Measurements from ENCODE around the gene OTOGL.
"Not testable (repeated sequence)": the region's sequence is repeated elsewhere in the genome, so short reads cannot be mapped to it uniquely, and the experiment has no call there.

The OTOGL gene

DNA sequence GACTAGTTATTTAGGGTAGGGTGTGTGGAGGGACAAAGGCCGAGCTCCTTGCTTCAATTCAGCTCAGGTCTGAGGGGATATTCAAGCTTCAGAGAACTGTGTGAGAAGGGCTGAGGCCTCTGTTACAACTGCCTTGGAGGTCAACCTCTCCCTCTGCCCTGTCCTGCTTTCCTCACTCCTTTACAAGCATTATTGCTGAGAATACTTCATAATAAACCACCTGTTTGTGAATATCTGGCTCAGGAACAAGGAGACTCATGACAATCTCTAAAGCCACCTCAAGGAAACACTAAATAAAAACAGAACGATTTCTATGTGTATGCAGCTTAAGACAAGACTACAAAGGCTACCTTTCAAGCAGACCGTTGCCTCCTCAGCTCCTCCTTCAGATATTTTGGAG, 21.7 kb downstream of the OTOGL start:
- DNase-seq (ENCODE audit: low read depth) = no peak

DNA sequence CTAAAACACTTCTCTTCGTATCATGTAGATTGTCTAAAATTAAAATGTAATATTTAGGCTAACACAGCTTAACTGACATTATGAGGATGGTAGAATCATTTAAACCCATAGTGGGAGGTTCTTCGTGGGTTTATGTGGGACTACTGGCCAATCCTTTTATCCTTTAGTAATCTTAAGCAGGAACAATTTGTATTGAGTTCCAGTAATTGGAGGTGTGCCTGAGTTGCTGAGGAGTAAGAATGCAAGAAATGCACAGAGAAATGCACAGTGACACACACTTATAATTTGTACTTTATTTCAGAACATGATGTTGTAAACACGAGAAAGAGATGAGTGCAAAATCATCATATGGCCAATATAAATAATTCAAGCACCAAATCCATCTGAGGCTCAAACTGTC, 22.3 kb downstream of the OTOGL start:
- DNase-seq (ENCODE audit: low read depth) = peak; percentile 18

DNA sequence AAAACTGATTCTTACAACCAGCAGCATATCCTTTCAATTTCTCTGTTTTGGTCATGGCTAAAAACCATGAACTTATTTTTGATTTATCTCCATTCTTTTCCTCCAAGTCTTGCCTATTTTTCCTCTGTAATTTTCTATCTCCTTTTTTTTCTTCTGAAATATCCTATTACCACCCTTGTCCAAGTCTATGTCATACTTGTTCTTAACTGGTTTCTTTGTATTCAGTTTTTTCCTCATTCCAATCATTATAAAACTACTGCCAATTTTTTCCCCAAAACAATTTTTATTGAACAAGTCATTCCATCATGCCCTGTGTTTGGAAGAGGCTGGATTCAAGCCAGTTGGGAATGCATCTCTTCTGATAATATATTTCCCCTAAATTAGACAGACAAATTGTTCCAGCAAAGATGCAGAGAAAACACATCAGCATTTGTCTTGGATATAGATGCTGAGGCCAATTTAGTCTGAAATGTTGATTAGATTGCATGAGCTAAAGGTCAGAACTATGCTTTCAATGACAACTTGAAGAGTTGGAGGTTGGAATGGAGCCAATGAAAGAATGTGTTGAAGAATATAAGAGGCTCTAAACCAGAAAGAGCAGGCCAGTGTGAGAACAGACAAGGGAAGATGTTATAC, 30.7 kb downstream of the OTOGL start:
- peak; percentile 63 for DNase-seq (ENCODE audit: low read depth)

DNA sequence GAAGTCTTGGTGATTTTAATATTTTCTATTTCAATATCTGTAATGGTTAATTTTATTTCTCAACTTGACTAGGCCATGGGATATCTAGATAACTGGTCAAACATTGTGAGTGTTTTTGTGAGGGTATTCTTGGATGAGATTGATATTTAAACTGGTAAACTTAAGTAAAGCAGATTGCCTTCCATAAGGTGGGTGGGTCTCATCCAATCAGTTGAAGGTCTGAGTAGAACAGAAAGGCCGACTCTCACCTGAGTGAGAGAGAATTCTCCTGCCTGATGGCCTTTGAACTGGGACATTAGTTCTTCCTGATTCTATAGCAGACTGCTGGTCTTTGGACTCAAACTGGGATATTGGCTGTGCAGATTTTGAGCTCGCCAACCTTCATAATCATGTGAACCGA, 36.3 kb downstream of the OTOGL start:
- no peak for DNase-seq (ENCODE audit: low read depth)

DNA sequence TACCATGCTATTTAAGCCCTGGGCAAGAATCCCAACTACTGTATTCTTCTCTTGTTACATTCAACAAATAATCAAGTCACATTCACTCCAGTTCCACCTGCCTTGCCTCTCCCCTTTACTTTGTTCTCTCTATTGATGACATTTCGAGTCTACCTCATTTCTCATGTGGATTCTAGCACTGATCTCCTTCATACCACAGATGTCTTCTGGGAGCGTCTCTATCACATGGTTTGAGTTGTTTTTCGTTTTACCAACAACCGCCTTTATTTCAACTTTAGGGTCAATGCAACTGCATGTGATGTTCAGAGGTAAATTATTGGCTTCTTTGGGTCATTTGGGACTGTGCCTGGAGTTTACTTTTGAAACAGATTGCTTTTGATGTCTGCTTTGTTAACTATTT, 40.7 kb downstream of the OTOGL start:
- no peak for DNase-seq (ENCODE audit: low read depth)

DNA sequence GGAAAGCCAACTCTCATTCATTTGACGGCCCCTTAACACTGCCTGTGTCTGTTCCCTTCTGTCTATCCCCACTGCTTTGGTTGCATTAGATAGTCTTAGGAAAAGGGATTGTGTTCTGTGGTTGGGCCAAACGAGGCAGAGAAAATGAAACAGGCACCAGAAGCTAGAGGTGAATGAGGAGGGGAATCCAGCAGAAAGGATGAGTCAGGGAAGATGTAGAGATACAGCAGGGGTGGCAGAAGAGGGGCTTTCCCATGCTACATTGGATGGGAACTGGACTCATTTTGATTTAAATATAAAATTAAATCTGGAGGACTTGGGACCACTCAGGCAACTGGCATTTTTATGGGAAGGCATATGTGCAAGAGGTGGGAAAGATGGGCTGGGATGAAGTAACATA, 43.3 kb downstream of the OTOGL start:
- DNase-seq (ENCODE audit: low read depth) = peak; percentile 17

DNA sequence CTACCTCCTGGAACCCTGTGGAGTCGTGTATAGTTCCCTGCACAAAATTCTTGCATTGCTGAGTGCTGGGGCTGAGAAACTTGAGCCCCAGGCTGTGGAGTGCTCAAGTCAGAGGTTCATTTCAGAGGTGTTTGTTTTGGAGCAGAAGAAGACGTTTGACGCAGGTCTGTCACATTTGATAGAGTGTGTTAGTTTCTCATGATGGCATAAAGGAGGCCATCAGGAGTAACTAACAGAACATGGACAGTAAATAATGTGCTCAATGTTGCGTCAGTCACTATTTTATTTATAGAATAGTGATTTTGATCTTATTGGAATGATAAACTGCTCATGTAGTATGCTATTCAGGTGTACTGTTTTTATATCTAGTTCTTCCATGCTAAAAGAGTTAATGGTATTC, 44.2 kb downstream of the OTOGL start:
- no peak for DNase-seq (ENCODE audit: low read depth)

DNA sequence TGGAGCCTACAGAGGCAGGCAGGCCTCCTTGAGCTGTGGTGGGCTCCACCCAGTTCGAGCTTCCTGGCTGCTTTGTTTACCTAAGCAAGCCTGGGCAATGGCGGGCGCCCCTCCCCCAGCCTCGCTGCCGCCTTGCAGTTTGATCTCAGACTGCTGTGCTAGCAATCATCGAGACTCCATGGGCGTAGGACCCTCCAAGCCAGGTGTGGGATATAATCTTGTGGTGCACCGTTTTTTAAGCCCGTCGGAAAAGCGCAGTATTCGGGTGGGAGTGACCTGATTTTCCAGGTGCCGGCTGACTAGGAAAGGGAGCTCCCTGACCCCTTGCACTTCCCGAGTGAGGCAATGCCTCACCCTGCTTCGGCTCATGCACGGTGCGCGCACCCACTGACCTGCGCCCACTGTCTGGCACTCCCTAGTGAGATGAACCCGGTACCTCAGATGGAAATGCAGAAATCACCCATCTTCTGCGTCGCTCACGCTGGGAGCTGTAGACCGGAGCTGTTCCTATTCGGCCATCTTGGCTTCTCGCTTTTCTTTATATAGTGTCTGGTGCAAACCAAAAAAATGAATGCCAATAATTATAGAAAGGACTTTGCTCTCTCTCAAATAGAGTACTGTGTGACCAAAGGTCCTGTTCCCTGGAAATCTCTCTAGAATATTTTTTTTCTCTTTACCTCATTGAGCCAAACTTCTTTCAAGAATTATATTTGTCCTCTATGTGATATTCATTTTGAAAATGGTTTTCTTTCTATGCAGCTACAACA, 50.4 kb downstream of the OTOGL start:
- not testable (repeated sequence) for DNase-seq (ENCODE audit: low read depth)

DNA sequence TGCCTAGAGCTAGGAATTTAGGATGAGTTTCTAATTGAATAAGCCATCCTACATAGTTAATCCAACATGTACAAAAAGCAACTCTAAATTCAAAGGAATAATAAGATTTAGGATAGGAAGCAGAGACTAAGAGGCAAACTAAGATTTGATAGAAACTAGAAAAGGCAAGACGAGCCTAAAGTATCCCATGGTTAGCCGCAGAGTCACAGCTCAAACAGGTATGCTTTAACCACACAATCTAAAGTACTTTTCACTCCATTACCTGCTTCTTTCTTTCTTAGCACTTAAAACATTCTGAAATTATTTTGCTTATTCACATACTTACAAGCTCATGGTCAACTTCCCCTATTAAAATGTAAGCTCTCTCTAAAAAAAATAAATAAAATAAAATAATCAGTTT, 51.8 kb downstream of the OTOGL start:
- no peak for DNase-seq (ENCODE audit: low read depth)

DNA sequence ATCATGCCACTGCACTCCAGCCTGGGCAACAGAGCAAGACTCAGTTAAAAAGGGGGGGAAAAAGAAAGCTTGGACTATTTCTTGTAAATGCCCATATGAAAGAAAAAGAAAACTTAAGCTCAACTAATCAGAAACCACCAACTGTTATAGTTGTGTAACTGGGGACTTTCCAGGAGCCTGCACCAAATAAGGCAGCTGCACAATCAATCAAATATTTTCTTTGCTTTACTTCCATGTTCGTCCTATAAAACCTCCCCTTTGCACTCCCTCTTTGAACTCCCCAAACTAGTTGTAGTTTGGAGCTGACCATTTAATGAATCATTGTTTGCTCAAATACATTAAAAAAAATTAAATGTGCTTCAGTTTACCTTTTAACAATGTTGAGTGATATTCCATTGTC, 54.9 kb downstream of the OTOGL start:
- DNase-seq (ENCODE audit: low read depth) = no peak

DNA sequence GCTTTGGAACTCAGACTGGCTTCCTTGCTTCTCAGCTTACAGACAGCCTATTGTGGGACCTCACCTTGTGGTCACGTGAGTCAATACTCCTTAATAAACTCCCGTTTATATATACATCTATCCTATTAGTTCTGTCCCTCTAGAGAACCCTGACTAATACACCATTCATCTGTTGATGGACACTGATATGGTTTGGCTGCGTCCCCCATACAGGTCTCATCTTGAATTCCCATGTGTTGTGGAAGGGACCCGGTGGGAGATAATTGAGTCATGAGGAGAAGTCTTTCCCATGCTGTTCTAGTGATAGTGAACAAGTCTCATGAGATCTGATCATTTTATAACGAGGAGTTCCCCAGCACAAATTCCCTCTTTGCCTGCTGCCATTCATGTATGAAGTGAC, 57.0 kb downstream of the OTOGL start:
- DNase-seq (ENCODE audit: low read depth) = no peak

DNA sequence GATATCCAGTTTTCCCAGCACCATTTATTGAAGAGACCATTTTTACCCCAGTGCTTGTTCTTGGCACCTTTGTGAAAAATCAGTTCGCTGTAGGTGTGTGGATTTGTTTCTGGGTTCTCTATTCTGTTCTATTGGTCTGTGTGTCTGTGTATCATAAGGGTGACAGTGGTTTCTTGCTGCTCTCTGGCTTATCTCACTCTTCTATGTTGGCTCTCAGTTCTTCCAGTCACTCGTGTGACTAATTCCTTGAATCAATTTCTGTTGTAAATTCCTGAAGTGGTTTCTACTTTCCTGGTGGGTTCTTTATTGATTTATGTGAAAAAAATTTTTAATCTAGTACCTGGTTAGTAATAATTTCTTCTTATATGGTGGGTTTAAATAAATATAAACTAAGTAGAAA, 58.3 kb downstream of the OTOGL start:
- DNase-seq (ENCODE audit: low read depth) = peak; percentile 40

DNA sequence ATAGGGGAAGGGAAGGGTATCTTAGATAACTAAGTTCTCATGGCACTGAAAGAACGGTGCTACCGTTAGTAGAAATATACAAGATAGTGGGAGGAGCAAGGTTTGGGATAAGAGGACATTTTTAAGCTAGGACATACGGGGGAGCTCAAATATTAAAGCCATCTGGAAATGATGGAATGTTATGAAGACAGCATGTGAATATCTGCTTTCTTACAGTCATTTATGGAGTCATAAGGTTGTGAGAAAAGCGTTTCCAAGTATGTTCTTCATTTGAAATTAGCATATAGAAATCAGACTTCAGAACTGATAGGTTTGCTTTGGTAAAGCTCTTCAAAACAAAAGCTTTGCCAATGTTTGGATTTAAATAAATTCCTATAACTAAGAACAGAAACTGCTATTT, 62.3 kb downstream of the OTOGL start:
- no peak for DNase-seq (ENCODE audit: low read depth)

DNA sequence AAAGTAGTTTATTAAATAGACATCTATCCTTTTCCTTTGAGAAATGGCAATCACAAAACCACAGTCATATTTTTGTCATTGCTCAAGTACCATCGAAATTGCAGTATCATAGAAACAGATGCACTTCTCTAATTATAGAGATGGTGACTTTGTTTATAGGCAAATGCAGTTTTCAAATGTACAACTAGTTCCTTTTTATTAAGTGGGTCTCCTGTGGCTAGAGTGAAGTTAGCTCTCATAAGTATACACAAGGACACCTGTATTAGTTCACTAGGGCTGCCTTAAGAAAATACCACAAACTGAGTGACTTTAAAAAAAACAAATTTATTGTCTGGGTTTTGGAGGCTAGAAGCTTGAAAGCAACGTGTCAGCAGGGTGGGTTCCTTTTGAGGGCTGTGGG, 62.8 kb downstream of the OTOGL start:
- no peak for DNase-seq (ENCODE audit: low read depth)

DNA sequence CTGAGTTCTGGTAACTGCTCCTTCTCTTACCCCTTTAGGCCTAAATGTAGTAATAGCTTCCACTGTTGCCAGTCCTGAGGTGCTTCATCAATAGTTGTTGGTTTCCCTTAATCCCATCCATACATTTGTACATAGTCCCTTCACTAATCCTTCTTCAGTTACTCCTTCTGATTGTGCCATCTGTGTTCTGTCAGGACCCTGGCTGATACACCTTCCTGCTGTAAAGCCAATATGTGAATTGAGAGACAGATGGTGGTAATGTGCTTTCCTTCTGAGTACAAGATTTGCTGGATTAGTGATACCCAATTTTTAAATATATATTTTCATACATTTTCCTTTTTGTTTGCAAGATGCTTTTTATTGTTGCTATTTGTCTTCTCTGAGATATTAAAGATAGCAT, 66.4 kb downstream of the OTOGL start:
- no peak for DNase-seq (ENCODE audit: low read depth)

DNA sequence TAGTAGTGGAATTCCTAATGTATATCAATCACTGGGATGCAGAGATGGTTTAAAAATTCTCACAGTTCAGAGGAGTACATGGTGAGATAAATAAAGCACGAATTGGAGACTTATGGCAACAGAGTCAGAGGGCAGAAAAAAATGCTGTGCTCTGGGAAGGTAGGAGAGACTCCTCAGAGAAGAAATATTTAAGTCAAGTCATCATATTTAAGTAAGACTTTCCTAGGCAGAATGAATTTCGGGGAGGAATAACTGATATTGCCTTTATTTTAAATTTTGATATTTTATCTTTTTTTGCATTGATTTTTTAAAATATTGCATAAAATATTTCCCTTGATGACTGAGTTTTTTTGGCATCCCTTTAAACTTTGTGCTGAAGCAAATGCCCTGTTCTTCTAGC, 67.4 kb downstream of the OTOGL start:
- DNase-seq (ENCODE audit: low read depth) = no peak

DNA sequence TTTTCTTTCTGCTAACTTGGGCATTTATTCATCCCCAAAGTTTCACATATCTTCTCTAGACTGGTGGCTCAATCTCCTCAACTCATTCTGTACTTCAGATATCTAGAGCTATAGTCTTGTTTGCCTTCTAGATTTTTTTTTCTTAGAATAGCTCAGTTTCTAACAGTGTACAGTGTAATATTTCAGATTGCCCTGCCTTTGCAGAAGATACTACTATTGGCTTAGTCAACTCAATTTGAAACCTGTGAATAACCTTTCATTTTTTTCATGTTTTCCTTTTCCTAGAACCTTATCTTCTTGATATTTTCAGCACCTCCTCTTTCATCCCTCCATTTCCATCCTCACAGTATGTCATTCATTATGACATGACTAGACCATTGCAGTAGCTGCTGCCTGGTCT, 69.6 kb downstream of the OTOGL start:
- no peak for DNase-seq (ENCODE audit: low read depth)

DNA sequence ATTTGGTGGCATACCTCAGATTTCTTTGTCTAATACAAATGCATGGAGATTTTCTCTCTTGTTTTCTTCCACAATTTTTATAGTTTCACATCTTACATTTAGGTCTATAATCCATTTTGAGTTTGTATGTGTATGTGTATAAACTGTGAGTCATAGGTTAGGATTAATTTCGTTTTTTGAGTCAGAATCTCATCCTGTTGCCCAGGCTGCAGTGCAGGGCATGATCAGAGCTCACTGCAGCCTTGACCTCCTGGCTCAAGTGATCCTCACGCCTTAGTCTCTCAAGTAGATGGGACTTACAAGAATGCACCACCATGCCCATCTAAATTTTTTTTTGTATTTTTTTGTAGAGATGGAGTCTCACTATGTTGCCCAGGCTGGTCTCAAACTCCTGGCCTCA, 71.6 kb downstream of the OTOGL start:
- no peak for DNase-seq (ENCODE audit: low read depth)

DNA sequence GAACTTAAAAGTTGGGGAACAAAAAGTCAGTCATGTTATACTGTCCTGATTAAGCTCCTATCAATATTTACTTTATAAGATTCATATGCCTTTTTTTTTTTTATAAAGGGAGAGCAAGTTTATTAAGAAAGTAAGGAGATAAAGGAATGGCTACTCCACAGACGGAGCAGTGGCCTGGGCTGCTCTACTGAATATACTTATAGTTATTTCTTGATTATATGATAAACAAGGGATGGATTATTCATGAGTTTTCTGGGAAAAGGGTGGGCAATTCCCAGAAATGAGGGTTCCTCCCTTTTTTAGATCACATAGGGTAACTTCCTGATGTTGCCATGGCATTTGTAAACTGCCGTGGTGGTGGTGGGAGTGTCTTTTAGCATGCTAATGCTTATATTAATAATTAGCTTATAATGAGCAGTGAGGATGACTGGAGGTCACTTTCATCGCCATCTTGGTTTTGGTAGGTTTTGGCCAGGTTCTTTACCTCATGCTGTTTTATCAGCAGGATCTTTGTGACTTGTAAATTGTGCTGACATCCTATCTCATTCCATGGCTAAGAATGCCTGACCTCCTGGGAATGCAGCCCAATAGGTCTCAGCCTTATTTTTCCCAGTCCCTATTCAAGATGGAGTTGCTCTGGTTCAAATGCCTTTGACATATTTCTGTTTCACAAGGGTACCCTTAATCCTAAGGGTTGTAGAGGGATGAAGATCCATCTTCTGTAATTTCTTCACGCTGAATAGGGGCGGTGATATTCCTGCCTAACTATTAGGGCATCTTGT, 73.9 kb downstream of the OTOGL start:
- no peak for DNase-seq (ENCODE audit: low read depth)

DNA sequence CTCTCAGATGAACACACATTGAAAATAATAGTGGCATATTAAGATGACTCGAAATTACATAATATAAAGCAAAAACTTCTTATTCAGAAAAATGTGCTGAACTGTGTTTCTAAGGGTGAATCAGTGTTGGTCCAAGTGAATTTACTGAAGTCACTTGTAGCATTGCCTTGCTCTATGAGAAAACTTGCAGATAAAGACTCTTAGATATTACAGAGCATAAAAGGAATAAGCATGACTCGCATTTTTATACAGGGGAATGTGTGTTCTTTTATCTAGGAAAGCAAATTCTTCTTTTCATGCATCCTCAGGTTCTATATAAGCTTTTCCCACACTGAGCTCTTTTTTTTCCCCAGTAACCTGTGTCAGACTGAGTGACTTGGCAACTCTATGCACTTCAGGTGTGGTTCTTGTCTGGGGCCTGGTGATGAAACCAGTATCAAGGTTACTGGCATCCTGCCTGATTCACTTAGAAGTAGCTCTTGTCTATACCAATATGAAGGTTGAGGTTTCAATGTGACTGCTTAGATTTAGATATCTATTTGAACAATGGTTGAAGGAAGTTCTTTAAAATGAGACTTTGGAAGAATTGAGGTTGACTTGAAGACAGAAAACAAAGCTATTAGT, 76.1 kb downstream of the OTOGL start:
- no peak for DNase-seq (ENCODE audit: low read depth)

DNA sequence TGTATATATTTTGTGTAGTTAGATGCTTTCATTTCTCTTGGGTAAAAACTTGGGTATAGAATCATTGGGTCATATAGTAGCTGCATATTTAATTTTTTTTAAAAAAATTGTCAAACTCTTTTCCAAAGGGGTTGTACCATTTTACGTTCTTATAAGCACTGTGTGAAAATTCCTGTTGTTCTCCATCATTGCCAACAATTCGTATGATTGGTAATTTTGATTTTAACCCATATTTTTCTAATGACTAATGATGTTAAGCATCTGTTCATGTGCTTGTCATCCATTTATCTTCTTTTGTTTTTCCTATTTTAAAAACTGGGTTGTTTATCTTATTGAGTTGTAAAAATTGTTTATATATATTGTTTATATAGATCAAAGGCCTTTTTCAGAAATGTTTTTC, 77.4 kb downstream of the OTOGL start:
- DNase-seq (ENCODE audit: low read depth) = no peak

DNA sequence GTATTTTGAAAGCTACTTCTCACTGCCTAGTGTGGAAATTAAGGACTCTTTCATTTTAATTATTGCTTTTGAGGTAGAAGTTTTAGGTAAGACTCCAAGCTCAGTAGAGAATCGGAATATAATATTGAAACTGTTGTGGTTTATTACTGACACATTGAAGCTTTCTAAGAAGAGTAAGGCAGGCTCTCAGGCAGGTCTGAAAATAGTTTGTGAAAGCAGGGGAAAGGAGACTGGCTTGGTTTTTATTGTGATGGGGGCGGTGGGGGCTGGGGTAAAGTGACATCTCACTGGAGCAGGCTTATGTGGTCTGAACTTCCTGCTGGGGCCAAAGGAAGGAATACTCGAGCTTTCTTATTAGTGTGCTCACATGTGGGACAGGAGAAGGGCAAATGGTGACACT, 79.5 kb downstream of the OTOGL start:
- DNase-seq (ENCODE audit: low read depth) = no peak

DNA sequence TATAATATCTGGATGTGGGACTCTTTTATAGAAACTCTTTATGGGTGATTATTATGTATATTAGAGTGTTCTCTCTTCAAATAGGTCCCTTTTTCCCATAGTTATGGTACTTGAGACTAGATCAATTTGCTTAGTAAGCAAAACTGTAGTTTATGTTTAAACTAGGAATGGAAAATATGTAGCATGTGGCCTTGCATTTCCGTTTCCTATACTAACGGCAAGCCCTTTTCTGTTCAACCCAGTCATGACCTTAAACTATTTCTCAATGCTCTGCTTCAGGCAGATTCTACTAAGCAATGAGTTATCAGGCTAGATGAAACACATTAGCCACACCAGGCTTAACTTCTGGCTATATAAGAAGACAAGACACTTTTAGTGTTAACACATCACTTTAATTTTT, 84.6 kb downstream of the OTOGL start:
- peak; percentile 85 for DNase-seq (ENCODE audit: low read depth)

Data from EH (cell line).